SHP77 treated with DMSO at 0.1 percent for 48 hours (cell line): Measurements from ENCODE around the gene OSR1.

Experiments
- DNase-seq: peaks from one replicate; lab custom pipeline; 2025; lab: John Stamatoyannopoulos, UW

Gene OSR1

DNA sequence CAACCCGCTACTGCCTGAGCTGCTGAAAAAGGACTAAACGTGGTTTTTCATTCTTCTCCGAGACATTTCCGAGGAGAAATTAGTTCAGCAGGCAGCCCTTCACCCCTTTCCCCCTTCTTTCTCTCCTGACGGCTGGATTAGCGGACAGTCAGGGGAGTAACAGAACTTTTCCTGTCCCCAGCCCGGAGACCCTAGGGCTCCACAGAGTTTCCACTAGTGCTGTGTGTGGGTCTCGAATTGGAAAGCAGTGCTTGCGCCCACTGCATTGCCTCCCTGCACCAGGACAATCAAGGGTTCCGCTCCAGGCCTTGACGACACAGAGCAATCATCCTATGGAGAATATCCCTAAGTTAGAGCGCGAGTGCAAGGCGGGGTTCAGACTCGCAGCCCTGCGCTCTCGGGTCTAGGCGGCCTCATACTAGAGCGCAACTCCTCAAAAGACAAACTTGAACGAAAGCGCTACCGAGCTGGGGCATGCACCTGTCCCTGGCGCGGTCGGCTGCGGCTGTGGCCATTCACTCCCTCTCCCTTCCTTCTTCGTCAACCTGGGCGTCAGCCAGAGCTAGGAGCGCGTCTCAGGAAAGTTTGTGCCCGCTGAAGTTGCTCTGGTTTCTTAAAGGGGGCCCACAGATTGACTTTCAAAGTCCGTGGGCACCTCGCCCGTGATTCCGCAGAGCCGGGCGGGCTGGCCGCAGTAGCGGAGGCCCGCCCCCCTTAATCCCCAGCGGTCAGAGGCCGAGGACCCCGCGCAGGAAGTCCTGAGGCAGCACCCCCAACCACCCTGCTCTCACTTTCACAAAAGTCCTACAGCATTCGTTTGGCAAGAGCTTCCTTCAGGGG is 801 bp downstream of the OSR1 start:
- DNase-seq = no peak

DNA sequence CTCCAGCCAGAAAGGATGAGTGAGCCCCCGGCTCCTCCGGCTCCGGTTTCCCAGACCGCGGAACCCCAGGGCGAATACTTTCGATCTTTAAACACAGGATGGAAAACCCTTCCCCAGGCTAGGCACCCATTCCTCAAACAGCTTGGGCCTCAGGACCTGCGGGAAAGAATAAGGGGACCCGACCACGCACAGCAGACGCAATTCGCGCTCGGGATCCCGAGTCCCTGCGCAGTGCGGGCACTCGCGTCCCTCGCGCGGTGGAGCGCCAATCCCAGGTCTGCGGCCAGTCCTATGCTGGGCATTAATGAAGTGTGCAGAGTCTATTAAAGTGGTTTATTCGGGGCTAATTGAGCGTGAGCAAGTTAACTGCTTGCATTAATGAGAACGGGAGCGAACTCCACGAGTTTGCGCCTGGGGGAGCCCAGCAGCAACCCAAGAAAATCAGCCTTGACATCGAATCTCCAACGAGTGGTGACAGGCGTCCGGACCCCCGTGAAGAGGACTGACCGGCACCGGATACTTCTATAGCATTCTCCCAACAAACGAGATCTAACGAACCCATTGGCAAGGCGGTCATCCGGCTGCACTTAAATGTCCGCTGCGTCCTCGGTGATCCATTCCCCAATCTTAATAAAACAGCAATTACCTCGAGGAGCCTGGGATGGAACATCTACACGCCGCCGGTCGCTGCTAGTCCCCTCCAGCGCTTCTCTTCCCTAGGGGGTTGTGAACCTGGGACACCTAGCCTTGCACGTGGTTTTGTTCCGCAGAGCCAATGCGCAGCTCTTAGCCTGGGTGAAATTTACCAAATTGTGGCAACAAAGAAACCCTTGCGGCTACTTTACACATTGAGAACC is 1.6 kb downstream of the OSR1 start:
- no peak for DNase-seq

DNA sequence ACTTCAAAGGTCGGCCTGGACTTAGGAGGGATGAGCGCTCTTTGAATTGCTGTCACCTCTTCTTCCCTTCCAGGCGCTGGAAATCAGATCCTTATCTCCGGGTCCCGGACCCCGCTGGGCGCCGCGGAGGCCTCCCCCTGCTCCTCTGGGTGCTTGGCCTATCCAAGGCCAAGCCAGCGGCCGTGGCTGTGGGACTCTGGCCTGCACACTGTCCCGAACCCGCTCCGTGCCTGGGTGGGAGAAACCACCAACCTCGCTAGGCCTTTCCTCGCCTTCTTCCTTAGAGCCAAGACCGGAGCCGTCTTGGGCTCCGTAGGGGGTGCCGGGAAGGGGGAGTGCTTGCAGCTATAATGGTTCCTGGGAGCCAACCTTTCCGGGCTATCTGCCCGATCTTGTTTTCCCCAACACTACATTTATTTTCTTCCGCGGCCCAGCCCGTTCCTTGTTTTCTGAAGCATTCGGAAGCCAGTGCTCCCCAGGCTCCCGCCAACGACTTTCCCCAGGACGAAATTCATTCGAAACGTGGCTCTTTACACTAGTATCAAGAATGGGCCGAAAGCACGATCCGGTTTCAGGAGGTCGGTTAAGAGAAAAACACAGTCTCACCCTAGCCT is 2.4 kb downstream of the OSR1 start:
- DNase-seq = no peak

DNA sequence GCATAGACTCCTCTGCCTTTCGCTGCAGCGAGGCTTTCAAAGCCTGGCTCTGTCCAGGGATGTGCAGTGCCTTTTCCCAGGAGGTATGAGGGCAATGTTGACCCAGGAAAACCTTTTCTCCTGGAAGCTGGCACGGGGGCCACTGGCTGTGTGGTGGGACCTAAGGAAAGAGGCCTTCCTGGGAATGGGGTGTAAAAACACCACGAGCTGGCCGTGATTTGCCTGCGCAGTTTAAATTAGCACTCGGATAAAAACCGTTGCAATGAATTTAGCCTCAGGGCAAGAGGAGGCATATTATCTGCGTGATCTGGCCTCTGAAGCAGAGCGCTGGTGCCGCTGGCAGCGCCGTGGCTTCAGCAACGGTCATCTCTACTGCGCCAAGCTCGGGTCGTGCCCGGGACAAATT is 3.0 kb downstream of the OSR1 start:
- DNase-seq = no peak

DNA sequence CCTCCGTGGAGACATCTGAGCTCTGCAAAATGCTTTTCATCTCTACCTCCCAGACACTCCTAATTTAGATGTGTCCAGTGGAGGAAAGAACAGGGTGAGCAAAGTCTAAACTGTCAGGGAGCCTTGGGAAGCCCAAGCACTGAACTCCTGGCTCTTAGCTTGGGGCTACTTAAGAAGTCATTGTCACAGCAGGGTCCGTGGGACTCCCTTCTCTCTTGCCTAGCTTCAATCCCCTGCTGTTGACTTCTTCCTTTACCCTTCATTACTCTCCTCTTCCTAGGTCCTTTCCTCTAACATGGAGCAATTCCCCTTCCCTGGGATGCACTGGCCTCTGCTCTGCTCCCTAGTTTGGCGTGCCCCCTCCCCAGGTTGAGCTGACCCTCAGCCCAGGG is 3.4 kb downstream of the OSR1 start:
- DNase-seq = no peak

DNA sequence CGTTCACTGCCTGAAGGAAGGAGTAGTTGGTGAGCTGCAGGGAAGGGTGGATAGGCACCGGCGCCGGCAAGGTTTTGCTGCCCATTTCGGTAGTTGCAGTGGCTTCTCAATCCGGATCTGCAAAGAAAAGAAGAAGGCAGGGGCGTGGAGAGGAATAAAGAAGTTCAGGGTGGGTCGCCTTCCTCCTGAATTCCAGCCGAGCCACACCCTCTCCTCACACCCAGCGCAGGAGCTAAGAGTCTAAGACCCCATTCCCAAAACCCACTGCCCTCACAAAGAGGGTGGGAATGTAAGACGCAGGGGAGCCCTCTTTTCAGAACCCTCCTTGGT is 4.7 kb downstream of the OSR1 start:
- no peak for DNase-seq

DNA sequence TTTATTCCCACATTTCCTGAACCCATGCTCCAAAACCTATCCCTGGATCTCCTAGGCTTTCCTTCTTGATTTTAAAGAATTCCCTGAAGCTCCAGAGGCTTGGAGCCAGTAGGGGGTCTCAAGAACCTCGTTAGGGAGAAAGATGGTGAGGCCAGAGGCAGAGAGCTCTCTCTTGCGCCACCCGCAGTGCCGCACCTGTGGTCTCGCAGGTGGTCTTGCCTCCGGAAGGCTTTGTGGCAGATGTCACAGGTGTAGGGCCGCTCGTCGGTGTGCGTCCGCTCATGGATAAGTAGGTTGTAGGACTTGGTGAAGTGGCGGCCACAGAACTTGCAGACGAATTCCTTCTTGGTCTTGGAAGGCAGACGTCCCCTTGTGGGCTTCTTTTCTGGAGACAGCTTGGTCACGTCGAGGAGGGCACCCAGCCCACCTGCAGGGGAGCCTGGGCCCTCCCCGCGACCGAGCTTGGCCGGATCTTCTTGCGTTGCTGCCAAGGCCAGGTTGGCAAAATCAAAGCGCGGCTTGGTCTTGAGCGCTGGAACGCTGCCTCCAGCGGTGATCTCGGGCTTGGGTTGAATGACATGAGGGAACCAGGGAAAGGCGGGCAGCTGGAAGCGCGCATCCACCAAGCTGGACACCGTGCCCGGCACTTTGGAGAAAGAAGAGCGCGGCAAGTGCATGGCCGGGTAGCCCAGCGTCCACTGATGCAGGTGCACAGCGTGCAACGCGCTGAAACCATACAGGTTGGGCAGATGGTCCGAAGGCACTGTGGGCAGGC is 5.3 kb downstream of the OSR1 start:
- no peak for DNase-seq

DNA sequence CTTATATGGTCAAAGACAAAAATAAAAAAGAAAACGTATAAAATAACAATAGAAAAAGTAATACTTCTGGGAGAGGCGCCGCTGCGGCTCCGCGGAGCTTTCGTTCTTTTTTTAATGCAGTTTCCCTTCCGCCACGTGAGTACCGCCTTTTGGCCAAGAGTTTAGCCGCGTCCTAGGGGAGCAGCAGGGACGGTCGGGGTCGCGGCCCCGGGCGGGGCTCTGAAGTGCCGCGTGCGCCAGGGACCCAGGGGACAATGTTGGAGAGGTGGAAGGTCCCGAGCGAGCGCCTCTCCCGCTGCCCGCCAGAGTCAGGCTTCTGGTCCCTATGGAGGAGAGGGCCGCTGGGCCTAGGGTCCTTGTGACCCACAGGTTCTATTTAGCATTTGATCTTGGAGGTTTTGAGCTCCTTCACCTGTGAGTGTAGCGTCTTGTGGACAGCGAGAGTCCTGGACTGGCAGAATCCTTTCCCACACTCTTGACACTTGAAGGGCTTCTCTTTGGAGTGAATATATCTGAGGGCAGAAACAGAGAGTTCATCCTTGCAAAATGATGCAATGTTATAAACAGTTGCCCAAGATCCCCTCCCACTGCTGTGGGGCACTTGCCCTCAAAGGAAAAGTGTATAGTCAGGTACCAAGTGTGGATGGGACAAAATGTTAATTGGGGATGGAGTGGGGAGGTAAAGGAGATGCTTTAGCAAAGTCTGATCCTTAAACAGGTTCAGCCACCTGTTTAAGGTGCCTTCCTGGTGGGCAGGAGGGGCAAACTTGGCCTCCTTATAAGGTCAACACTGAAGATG is 6.3 kb downstream of the OSR1 start:
- DNase-seq = no peak

DNA sequence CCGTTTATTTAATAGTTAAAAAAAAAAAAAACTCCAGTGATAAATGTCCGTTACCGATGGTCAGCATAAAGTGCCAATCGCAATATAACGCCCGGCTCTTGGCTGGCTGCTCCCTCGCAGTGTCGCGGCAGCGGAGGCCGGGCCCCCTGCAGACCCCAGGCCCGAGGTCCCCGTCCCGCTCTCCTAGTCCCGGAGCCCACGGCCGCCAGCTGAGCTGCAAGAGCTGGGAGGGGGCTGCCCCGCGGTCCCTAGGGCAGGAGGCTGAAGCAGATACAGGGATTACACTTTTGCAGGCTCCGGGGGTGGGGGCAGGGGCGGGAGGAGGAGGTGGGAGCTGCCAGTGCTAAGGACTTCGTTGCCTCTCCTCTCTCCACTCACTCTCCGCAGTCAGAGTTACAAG is 6.9 kb downstream of the OSR1 start:
- no peak for DNase-seq

DNA sequence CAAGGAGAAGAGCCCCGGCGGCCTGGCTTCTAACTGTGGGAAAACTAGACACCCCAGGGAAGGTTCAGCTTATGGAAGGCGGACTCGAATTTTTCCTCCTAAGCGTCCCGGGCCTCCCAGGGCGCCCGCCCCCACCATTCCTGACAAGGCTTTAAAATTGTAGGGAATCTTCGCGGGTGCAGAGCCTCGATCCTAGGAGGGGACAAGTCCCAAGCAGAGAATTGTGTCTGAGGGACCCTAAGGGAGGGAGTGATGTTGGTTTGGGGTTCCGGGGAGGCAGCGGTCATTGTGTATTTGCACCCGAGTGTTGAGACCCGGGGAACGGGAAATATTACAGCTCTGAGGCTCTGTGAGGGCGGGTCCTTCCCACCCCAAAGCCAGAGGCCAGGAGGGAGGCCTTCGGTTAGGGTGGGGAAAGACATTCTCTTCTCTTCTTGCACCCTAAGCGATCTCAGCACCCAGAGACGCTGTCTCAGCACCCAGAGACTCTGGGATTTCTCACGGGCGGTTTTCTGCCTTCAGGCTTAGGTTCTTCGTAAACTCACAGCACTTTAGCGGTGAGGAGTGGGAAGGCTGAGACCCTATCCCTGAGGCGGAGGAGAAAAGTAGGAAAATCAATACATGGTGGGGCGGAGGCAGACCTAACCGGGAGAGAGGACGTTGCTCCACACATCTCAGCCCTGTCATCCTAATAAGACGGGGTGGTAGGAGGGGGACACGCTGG is 7.6 kb downstream of the OSR1 start:
- no peak for DNase-seq

DNA sequence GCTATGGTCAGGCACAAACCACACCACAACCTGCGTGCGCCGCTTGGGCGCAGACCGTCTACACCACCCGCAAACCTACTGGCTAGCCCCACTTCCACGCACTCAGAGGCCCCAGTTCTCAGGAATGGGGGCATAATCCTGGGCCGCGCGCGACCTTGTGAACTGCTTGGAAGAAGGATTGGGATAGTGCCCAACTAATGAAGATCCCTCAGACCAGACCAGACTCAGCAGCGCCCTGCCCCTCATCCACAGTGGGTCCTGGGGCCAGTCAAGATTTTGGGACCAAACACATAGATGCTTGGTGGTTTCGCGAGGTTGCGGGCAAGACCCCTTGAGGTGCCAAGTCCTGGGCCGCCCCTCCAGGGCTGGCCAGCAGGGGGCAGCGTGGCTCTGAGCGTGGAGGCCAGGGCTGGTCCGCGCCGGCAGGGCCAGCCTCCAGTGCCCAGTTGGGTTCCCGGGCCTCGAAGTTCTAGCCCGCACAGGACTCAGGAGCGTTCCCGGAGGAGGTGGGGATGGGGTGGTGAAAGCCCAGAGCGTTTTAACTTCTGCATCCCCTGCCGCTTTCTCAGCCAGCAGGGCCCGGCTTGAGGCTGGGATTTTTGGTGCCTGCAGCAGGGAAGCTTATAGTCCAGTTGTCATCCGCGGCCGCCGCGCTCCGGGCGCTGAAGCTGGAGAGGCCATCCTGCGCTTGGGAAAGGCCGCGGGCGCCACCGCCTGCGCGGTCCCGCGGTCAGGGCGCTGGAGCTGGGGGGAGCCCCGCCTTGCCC is 8.3 kb downstream of the OSR1 start:
- DNase-seq = no peak

DNA sequence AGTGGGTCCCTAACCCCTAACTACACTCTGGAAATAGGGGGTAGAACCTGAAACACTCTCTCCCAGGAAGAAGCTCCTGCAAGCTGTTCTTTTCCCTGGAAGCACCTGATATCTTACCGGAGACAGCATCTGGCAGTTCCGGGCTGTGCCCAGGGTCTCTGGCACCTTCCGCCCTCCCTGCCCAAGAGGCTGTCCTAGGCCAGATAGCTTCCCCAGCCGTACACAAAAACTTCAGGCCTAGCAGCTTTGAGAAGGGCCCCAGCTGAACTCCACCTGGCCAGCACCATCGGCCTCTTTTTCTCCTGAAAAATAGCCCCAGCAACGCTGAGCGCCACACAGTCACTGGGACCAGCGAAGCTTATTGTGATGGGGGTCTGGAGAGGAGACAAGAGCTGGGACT is 9.7 kb downstream of the OSR1 start:
- DNase-seq = no peak

DNA sequence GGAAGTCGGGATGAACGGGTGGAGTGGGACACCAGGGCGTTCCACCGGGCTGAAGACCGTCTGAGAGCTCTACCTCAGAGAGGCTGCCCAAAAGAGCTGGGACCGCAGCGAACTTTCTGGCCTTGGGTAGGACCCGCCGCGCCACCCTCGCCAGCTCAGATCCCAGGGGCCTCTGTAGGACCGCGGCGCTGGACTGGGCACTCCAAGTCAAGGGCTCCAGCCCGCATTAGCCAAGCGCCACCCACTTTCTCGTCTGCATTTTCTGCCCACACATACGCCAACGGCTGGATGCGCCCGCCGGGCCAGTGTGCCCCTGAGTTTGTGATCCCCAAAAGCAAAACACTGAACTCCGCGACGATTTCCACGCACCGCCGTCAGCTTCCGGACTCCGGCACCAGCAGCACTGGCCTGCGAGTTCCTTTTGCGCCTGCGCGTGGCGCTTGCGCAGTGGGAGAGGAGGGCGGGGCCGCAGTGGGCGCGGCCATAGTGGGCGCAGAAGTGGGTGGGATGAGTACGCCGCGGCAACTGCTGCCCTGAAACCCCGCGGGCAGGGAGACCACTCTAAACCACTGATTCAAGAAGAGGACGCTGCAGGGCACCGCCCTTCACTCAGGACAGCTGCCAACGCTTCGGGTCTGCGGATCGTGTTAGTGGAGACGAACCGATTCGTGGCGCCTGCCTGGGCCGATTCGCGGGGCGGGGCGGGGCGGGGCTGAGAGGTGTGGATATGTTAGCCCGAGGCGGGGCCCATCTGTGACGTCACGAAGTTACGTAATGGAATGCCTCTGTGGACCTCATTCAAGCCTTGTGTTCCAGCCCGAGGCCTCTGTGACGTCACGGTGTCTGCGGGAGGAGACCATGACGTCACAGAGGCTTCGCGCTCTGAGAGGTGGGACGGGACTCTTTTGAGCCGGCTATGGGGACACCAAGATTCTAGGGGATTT is 10.5 kb downstream of the OSR1 start:
- peak; percentile 78 for DNase-seq

DNA sequence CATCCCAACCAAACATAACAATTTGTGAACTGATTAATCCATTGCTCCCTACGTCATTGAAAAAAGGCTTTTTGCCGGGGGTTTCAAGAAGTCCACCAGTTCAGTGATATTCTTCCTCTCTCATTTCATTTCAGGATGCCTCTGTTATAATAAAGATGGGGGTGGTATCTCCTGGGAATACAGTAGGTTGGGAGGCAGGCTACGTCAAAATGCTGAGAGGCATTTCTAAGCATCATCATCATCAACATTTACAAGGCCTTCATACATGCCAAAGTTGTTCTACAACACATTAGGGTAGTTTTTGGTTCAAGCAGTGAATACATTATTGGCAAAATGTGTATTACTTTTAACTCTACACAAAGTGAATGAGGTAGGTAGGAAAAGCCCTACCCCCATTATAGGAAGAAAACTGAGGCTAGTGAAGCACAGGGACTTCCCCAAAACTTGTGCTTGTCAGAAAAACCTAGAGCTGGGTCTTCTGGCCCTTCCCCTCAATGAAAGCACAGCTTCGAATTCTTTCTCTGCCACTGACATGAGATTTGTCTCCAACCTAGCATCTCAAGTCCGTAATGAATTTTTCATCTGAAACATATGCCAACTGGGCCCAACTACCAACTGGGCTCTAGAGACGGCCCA is 11.3 kb downstream of the OSR1 start:
- DNase-seq = no peak

DNA sequence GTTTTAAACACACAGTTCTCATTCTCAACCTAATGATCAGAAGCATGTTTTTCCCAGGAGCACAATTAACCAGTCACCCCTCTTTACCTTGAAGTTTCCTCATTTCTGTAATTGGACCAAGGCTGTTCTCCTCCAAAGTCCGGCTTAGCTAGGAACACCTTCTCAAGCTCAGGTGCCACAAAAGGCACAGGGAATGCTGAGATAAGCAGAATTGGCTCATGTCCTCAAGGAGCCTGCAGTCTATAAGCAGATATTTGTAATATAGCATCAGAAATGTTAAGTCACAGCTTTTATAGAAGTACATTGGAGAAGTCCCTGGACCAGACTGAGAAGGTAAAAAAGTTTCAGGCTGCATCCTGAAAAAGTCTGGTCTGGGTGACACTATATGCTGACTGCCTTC is 20.7 kb downstream of the OSR1 start:
- DNase-seq = no peak

DNA sequence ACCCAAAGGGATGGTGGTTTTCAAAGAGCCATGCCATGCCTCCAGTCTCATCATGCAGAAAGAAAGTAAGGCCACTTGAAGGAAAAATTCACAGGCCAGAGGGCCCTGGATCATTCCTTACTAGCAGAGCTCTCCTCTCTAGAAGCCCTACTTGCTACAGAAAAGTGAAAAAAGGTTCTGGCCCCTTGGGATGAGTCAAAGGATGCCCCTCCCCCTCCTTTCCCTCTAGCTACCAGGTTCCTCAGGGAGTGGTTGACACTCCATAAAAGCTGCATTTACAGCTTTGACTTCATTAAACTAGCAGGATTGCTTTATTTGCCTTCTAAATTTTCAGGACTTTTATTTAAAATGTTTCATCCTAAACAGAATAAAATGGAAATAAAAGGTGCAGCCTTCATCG is 21.2 kb downstream of the OSR1 start:
- DNase-seq = no peak

DNA sequence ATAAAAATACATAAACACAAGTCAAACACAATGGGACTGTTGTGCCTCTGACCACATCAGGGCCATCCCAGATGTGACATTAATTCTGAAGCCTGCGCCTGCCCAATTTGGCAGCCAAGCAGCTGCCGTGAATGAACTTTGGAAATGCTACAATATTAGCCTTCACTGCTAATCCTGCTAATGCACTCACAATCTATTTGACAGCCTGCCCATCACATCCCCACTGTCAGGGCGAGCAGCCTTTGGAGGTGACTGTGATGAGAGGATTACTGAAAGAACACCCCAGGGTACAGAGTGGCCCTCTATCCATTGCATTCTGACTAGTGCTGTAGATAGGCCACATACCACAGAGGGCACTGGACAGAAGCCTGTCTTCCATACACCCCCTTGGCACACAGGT is 21.6 kb downstream of the OSR1 start:
- no peak for DNase-seq

DNA sequence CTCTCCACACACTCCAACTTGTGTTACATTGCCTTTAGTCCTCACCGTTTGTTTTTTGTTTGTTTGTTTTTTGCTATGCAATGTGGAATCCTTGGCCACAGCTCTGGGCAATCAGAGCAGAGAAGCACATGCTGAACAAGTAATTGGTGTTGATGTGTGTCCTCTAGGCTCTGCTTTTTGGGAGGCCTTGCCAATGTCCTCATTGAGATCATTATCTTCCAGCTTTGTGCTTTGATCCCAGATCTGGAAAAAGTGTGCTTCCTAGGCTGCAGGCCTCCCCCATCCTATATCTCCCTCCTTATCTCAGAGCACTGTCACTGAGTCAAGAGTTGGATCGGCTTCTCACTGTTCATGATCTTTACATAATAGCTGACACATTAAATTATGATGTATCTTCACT is 25.9 kb downstream of the OSR1 start:
- no peak for DNase-seq
